ENCODE measurements around the gene CCT7.

Gene CCT7

DNA sequence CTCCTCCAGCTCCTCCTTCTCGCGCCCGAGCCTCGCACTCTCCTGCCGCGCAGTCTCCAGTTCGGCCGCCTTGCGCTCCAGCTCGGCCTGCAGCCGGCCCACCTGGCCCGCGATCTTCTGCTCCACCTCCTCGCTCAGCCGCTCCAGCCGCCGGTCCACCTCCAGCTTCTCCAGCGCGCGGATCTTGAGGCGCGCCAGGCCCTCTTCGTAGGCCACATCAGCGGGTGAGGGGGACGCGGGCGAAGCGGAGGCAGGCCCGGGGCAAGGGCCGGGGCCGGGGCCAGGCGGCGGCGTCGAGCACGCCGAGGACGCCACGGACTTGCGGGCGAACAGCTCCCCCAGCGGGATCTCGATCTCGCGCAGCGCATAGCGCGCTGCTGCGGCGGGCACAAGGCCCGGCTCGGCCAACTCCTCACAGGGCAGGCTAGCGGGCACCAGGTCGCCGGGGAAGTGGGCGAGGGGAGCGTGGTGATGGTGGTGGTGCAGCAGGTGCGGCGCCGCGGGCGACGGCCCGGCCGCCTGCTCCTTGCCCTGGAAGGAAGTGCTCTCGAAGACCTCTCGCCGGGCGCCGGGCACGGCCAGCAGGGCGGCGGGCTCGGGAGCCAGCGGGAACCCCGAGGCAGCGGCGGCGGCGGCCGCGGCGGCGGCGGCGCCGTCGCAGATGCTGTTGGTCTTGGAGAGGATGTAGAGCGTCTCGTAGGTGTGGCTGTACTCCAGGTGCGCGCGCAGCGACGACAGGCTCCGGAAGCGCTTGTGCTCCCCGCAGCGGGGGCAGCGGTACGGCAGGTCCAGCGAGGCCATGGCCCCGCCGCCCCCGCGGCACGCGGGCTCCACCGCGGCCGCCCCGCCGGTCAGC is 35.0 kb downstream of the CCT7 start:
- no peak for DNase-seq (ENCODE audit: low spot score)

DNA sequence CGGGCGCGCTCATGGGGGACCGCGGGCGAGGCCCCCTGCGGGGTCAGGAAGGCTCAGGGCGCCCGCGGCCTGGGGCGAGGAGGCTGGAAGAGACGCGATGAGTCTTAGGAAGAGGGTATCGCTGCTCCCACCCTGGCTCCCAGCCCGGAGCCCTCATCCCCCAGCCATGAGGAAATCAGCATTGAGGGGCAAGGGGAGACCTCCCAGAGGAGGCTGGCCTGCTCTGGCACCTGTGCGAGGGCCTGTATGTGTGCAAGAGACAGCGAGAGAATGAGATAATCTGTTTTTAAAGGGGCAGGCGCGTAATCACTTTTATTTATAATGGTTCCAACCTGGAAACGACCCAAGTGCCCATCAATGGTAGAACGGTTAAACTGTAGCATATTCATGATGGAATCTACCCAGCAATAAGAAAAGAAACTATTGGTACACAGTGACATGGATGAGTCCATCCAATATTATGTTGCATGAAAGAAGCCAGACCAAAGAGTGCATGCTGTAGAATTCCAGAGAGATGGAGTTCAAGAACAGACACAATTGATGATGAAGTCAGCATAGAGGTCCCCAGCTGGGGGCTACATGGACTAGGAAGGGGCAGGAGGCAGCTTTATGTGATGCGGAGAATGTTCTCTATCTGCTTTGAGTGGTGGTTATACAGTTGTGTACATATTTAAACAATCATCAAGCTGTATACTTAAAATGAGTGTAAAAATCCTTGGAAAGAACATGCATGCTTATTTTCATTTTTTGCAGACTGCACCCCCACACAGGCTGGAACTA is 35.8 kb downstream of the CCT7 start:
- DNase-seq (ENCODE audit: low spot score), result no peak

- no peak for DNase-seq (ENCODE audit: low spot score)
Measured at GRCh38 chr2:73272270-73272669, 38.2 kb downstream of the CCT7 start.

- DNase-seq (ENCODE audit: low spot score), result no peak
Measured at GRCh38 chr2:73279852-73280251, 45.7 kb downstream of the CCT7 start.

DNA sequence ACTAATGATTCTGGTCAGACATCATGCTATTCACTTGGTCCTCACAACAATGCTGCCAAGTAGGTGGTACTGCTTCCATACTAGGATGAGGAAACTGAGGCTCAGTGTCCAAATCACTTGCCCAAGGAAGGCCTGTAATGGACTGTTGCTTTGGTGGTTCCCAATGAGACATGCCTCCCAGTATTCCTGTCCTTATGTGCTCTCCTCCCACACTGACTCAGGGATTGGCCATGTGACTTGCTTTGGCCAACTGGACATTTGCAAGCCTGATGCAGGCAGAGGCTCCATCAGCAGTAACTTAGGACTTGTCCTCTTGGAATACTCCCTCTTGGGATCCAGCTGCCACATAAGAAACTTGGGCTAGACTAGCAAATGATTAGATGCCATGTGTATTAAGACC is 47.1 kb downstream of the CCT7 start:
- no peak for DNase-seq (ENCODE audit: low spot score)

GRCh38 chr2:73282924-73283544 is 48.9 kb downstream of the CCT7 start:
- no peak for DNase-seq (ENCODE audit: low spot score)

DNA sequence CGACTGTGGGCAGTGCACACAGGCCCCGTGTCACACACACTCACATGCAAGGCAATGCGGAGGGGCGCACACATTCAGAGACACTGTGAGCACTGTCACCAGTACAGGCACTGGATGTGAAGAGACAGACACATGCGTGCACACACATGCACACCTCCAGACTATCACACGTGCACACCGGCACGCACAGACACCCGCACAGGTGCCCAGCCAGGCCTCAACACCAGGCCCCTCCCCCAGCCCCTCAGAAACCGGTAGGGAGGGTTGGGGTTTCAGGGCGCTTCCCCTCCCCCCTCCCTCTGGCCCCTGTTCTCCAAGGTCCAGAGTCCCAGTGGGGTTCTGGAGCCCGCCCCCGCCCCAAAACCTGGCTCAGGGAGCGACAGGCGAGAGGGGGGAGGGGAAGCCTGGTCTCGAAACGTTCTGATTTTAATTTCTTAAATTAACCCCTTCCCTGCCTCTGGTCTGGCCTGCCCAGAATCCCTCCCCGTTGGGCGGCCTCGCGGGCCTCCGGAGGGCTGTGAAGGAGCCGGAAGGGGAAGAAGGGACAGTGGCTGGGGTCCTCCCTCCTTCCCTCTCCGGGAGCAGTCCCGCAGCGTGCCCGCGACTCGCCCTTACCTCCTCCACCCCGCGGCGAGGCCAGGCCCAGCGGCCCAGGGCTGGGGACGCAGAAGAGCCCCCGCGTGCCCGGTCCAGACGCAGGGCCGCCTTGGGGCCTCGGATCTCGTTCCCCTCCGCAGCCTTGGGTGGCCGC is 49.6 kb downstream of the CCT7 start:
- no peak for DNase-seq (ENCODE audit: low spot score)

DNA sequence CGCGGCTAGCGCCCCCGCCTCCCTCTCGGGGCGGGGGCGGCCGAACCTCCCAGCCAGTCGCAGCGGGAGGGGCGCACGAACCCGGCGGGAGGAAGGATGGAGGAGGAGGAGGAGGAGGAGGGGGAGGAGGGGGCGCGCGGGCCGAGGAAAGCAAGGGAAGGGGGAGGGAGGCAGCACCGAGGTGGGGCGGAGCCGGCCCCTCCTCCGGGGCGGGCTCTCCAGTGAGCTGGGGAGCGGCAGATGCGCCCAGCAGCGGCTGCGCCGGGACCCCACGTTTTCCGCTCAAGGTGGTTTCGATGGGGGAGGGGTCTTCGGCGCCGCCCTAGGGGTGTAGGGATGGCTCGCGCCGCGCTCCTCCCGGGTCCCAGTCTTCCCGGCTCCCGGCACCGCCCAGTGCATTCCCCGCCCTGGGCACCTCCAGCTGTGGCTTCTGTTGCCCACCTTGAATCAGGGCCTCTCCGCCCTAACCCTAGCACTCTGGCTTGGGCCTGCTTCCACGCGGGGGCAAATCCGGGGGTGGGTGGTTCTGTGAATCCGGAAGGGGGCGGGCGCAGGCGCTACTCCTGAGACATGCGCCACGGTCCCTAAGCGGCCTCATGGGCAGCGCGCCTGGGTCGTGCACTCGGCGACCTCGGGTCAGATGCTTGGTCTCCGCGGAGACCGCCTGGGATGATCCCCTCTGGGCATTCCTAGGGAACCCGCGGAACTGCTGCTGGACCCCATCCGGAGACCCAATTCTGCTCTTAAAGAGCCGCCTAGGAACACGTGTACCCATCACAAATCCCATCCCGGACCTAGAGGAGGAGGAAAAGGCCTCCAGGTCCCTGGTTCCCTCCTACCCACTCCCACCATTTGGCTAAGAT is 50.4 kb downstream of the CCT7 start, which contains the start of gene FBXO41:
FBXO41 (minus strand) TSS at position 183 of the 863 bp plus-strand sequence. CDS start 14,848 bp downstream, outside the sequence.
- DNase-seq (ENCODE audit: low spot score), result no peak

DNA sequence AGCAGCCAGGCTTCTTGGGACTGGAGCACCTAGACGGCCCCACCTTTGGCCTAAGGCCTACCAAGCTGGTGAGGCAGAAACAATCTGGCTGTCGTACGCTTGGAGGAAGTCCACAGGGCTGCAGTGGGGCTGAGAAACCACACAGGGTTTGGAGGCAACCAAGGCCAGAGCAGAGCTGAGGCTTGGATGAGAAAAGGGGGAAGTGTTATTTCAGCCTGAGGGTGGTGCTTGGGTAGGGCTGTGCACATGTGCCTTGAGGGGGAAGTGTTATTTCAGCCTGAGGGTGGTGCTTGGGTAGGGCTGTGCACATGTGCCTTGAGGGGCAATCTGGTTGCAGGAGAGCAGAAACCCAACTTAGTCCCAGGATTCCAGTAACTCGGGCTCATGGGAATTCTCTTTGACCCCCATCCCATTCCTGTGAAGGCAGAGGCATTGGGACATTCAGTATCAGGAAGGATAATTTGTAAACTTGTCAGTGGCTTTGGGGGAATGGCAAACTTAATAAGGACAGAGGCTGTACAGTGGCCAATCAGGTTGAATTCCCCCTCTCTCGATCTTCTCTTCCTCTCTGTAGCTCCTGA is 51.1 kb downstream of the CCT7 start:
- no peak for DNase-seq (ENCODE audit: low spot score)

DNA sequence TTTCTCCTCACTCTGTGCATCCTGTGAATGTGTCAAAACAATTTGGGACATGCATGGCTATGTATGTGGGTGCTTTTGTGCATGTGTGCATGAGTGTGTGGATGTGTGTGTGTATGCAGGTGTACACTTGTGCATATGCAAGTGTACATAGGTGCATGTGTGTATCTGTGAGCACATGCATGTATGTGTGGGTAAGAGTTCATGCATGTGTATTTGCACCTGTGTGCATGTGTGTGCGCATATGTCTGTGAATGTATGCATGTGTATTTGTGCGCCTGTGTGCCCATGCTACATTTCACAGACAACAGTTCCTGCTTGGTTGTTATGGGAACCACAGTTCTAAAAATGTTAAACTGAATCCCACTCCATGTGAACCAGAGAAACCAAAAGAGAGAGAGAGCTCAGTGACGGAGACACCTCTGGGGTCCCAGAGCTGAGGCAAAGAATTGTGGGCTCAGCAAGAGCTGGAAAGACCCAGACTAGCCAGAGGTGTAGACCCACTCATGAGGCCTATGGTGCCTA is 52.1 kb downstream of the CCT7 start:
- no peak for DNase-seq (ENCODE audit: low spot score)

GRCh38 chr2:73289304-73289703 is 55.2 kb downstream of the CCT7 start:
- no peak for DNase-seq (ENCODE audit: low spot score)

DNA sequence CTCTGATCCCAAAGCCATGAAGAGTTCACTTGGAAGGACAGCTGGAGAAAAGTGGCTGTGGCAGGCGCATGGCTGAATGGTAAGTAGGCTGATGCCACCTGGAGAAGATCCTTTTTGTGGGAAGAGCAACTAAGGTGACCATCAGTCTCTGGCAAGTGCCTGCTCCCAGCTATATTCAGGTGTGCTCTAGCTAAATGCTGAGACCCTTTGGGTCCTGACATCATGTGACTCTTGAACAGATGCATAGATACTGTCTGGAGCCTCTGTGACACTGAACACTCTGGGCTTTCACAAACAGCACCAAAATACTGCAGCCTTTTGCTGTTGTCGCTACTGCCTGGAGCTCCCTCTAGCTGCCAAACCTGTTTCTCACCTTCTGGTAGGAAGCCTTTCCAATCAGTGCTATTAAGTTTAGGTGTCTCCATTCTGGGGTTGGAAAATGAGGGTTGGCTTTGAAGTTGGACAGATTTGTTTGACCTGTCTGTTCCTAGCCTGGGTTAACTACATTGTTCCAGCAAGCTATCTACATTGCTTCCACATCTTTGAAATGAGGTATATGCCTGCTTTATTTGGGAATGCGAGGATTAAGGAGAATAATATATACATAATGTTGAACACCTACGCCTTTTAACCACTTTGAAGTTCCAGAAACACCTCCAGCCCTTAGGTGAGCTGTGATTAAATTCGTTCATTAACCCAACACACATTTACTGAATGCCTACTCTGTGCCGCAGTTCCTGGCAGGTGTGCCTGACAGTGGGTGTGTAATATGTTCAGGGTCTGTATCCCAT is 56.1 kb downstream of the CCT7 start:
- DNase-seq (ENCODE audit: low spot score), result no peak

- no peak for DNase-seq (ENCODE audit: low spot score)
Measured at GRCh38 chr2:73291093-73291460, 57.0 kb downstream of the CCT7 start.

- no peak for DNase-seq (ENCODE audit: low spot score)
Measured at GRCh38 chr2:73291461-73292315, 57.6 kb downstream of the CCT7 start.

DNA sequence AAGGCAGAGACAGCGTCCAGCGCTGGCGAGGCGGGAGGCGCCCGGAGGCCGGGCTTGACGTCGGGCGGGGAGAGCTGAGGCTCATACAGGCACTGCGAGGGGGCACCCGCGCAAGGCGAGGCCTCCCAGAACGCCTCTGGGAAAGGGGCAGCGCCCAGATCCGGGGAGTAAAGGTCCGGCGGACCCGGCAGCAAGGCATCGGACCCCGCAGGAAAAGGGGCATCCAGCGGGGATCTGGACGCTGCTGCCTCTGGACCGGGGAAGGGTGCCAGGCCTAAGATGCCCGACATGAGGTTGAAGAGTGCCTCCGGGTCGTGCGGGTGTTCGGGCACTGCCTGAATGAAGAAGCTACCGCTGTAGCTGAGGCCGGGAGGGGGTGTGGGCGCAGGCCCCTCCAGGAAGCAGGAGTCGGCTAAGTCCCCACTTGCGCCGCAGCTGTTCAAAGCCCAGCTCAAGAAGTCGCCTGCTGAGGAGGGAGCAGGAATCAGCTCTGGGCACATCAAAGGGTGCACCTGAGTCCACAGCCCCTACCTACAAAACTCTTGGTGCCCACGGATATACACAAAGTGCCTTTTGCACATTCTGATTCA is 58.3 kb downstream of the CCT7 start:
- DNase-seq (ENCODE audit: low spot score), result no peak

DNA sequence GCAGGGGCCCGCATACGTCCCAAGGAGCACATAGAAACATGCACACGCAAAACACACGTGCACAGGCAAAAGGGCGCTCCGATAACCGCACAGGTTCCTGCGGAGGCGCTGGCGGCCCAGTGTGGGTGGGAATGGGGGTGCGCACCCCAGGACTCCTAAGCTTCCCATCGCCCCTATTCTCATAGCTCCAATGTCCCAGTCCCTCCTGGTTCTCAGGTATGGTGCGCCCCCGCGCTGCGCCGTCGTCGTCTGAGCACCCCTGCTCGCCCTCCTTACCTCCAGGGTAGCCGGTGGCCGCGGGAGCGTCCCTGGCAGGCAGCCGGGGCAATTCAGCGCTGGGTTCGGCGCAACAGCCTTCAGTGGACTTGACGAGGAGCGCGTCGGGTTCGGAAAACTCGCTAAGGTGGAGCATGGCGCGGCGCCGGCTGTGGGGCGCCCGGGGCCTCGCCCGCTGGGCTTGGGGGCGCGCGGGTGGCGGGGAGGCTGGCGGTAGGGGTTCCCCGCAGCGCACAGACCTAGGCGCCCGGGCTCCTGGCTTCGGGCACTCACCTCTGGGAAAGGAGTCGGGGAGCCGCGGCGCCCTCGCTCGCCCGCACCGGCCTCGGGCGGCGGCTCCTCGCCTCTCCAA is 58.9 kb downstream of the CCT7 start:
- DNase-seq (ENCODE audit: low spot score), result no peak

GRCh38 chr2:73293534-73294171 is 59.5 kb downstream of the CCT7 start, which contains the start of gene EGR4:
Gene EGR4 (minus strand): TSS chr2:73293548. CDS start chr2:73293317, 231 bp downstream.
- no peak for DNase-seq (ENCODE audit: low spot score)

Measured in hematopoietic multipotent progenitor cell treated with erythropoietin and hydrocortisone succinate and interleukin-3 and kit ligand, for 15 days (in vitro differentiated cells).